Stomach (tissue), 4 donors: ENCODE results near the gene MERTK.

Experiments
- CTCF ChIP-seq, 7 experiments: fragments of 450-650 bp in 4 of 7; fragments of 200-600 bp in 3 of 7; sonication (generic) in 3 of 7; IDR thresholded peaks; one replicate each; pipeline ENCODE4 v1.5.1; 2016 to 2019; ENCODE audit warnings: antibody characterized with exemption in 7 of 7, control low read depth in 2 of 7, mild to moderate bottlenecking in 1 of 7
- EP300 ChIP-seq: sonication (generic); formaldehyde crosslinking; IDR thresholded peaks from one replicate; pipeline ENCODE4 v1.6.1; 2017; ENCODE audit warnings: antibody characterized with exemption
- POLR2A ChIP-seq, 4 donors: fragments of 450-650 bp; IDR thresholded peaks; one replicate each; pipeline ENCODE4 v1.6.1; 2016; ENCODE audit warnings: antibody characterized with exemption in 4 of 4, control low read depth in 2 of 4, mild to moderate bottlenecking in 1 of 4, moderate library complexity in 1 of 4

GRCh38 chr2:111975053-111975552, 76.7 kb downstream of the MERTK start:
- no peak for TF ChIP-seq CTCF (IDR thresholded peaks at IDR 0.05)
- no peak for TF ChIP-seq POLR2A (IDR thresholded peaks at IDR 0.05)
- no peak for TF ChIP-seq EP300
